ENCODE data around the gene RAB14.

The RAB14 gene

GRCh38 chr9:121201738-121202533, at the start of gene RAB14:
Gene RAB14, minus strand, starts transcription at chr9:121201869. Its CDS starts 8,457 bp downstream, at chr9:121193412.
- peak; percentile 98 for DNase-seq
- Histone ChIP-seq H3K36me3 (replicated peaks) (no peaks in the 10 kb centered on the region), H3K27ac (peak within 1 kb of the TSS; percentile 60), H3K4me3 (ENCODE audit: low read depth, low read length) (peak within 1 kb of the TSS; percentile 87), H3K27me3 (replicated peaks) (no peaks in the 10 kb centered on the region)
- peak; percentile 64 for TF ChIP-seq CTCF (IDR thresholded peaks at IDR 0.05; ENCODE audit: low read depth, low read length, missing control alignments)
- in situ Hi-C loops (cut with HindIII; ENCODE audit: low pct_ligation_motif_present, low sequenced_read_pairs): no loop called here

- in situ Hi-C loops (cut with HindIII; ENCODE audit: low pct_ligation_motif_present, low sequenced_read_pairs): no loop called here
- Histone ChIP-seq H3K36me3 (replicated peaks) (no peaks in the 10 kb centered on the region), H3K4me3 (ENCODE audit: low read depth, low read length) (no peak overlapping the region), H3K27ac (no peak overlapping the region), H3K27me3 (replicated peaks) (no peaks in the 10 kb centered on the region)
- no peak for TF ChIP-seq CTCF (IDR thresholded peaks at IDR 0.05; ENCODE audit: low read depth, low read length, missing control alignments)
- DNase-seq: no peak
Observed at GRCh38 chr9:121249563-121249962, 47.9 kb upstream of the RAB14 start.

- H3K4me3 ChIP-seq (ENCODE audit: low read depth, low read length): no peak overlapping the region
- peak; percentile 94 for DNase-seq
- in situ Hi-C loops (cut with HindIII; ENCODE audit: low pct_ligation_motif_present, low sequenced_read_pairs): no loop called here
- H3K27ac ChIP-seq: peak overlapping the region; percentile 66
- peak; percentile 7 for TF ChIP-seq CTCF (IDR thresholded peaks at IDR 0.05; ENCODE audit: low read depth, low read length, missing control alignments)
- no peaks in the 10 kb centered on the region for H3K27me3 ChIP-seq (replicated peaks)
- no peaks in the 10 kb centered on the region for H3K36me3 ChIP-seq (replicated peaks)
Observed at GRCh38 chr9:121246821-121247561, 45.3 kb upstream of the RAB14 start.

- no peak for DNase-seq
- in situ Hi-C loops (cut with HindIII; ENCODE audit: low pct_ligation_motif_present, low sequenced_read_pairs): no loop called here
- Histone ChIP-seq H3K4me3 (ENCODE audit: low read depth, low read length) (no peak overlapping the region), H3K27ac (no peak overlapping the region), H3K36me3 (replicated peaks) (no peaks in the 10 kb centered on the region), H3K27me3 (replicated peaks) (no peaks in the 10 kb centered on the region)
- no peak for TF ChIP-seq CTCF (IDR thresholded peaks at IDR 0.05; ENCODE audit: low read depth, low read length, missing control alignments)
Observed at GRCh38 chr9:121242959-121243346, 41.3 kb upstream of the RAB14 start.

- peak overlapping the region; percentile 23 for H3K27ac ChIP-seq
- in situ Hi-C loops (cut with HindIII; ENCODE audit: low pct_ligation_motif_present, low sequenced_read_pairs): no loop called here
- no peak overlapping the region for H3K4me3 ChIP-seq (ENCODE audit: low read depth, low read length)
Observed at GRCh38 chr9:121242219-121242958, 40.7 kb upstream of the RAB14 start.

More at GRCh38 chr9:121242219-121242958, 40.7 kb upstream of the RAB14 start:
- H3K27me3 ChIP-seq (replicated peaks): no peaks in the 10 kb centered on the region
- peak; percentile 47 for DNase-seq
- TF ChIP-seq CTCF (IDR thresholded peaks at IDR 0.05; ENCODE audit: low read depth, low read length, missing control alignments): no peak
- no peaks in the 10 kb centered on the region for H3K36me3 ChIP-seq (replicated peaks)
